Activated CD8-positive, alpha-beta memory T cell treated with anti-CD3 and anti-CD28 coated beads, Interleukin-2, amount 50 U/mL, for 1 hour (primary cell): Measurements from ENCODE around the gene CAPN2.

Experiments
- DNase-seq: peaks from one replicate; pipeline ENCODE4 v3.0.0-alpha.2; 2020; ENCODE audit errors: extremely low read depth

The CAPN2 gene

DNA sequence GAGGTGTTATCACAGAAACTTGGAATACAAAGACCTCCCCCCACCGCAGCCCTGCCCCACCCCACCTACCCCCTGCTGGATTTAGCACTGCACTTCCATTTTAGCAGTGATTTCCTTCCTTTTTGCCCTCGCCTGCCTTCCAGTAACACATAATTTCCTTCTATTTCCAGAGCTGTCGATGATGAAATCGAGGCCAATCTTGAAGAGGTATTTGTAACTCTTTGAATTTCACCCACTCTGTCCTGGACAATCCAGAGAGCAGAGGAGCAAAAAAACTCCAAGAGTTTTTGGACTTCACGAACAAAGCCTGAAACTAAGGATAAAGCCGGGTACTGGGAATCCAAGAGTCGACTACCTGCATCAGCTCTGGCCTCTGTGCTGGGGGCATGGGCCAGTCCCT, 49.1 kb downstream of the CAPN2 start:
- DNase-seq: no peak

DNA sequence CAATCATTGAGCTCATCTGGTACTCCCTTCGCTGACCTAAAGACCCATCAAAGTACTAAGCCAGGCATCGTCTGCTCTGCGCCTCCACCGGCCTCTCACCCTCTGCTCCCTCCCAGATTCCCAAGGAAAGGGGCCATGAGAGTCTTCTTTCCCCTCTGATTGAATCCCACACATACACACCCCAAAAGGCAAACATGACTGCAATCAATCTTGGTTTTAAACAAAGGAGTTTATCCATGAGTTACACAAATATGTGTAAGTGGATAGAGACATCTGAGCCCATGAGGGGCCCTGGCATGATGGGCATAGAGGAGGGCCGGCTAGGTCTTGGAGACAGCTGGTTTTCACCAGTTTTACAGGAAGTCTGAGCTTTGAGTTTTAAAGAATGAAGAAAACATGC, 50.9 kb downstream of the CAPN2 start:
- no peak for DNase-seq

- no peak for DNase-seq
These were observed 51.5 kb downstream of the CAPN2 start for GRCh38 chr1:223763881-223764280.

- no peak for DNase-seq
These were observed 52.8 kb downstream of the CAPN2 start for GRCh38 chr1:223765036-223765718.

GRCh38 chr1:223765719-223766340, 53.5 kb downstream of the CAPN2 start:
- DNase-seq: no peak

DNA sequence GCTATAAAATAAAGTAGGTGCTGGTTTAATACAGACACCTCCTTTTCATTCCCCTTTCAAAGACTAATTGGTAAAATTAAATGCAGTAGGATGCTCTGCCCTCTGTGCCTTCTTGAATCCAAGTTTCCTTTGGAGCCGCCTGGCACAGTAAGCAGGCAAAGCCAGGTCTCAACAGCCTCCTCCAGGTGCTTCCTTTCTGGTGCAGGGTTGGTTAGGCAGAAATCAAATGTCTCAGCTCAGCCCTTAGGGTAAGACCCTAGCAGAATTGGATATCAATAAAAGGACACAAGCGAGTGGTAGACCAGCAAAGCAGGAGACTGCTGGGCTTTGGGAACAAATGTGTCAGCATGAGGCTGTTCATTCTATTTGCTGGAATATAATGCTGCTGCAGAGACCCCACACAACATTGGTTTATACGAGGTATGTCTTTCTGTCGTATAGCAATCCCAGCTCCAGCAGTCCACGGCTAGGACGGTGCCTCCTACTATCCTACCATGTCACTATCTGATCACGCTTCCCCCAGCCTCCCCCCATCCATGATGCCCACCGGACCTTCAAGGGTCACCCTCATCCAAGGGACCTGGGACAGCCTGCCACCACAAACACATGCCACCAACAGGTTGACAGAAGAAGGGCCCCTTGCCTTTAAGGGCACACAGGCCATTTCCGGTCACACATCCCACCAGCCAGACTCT, 58.4 kb downstream of the CAPN2 start:
- no peak for DNase-seq

DNA sequence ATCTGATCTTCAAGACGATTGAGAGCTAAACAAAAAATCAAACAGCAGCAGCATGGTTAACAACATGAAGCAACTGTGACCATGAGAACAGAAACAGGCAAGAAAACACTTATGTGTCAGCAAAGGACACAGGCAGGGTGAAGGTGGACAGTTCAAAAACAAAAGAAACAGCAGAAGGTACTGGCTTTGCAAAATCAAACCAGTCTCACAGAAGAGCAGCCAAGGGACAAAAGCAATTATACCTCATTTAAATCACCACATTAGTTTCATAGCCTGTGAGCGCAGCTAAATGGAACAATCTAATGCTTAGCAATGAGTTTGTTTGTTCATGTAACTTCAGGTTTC, 59.1 kb downstream of the CAPN2 start:
- no peak for DNase-seq

DNA sequence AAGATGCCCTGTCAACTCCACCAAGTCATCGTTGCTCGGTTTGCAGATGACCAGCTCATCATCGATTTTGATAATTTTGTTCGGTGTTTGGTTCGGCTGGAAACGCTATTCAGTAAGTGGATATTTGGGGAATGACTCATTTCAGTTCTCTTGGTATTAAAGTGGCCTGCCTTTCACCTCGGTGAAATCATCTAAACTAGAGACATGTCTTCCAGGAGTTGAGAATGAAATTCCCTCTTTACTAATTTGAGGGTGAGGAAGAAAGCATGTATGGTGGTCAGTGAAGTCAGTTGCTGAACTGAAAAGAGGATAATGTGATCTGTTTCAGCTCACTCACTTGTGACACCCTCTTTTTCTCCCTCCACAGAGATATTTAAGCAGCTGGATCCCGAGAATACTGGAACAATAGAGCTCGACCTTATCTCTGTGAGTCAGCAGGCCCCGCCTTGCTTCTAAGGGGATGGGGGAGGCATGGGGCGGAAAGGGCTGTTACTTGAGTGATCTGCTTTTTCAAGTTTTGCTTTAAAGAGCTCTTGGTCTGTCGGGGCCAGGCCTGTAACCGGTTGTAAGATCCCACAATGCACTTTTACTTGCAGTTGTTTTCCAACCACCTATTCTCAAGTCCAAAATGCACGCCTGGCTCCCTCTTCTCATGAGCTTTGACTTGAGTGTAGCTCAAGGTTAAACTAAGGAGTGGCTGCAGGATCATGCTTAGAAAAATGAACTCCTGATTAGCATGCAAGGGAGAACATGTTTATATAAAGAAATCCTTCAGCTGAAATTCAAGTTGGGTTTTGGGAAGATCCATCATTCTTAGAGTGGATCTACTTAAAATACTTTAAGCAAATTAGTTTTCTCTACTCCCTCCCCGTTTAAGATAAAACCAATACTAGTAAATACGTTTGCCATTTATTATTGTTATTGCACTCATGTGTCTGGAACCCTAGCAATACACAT, 59.8 kb downstream of the CAPN2 start:
- no peak for DNase-seq

- DNase-seq: no peak
These were observed 60.4 kb downstream of the CAPN2 start for GRCh38 chr1:223772771-223773160.

DNA sequence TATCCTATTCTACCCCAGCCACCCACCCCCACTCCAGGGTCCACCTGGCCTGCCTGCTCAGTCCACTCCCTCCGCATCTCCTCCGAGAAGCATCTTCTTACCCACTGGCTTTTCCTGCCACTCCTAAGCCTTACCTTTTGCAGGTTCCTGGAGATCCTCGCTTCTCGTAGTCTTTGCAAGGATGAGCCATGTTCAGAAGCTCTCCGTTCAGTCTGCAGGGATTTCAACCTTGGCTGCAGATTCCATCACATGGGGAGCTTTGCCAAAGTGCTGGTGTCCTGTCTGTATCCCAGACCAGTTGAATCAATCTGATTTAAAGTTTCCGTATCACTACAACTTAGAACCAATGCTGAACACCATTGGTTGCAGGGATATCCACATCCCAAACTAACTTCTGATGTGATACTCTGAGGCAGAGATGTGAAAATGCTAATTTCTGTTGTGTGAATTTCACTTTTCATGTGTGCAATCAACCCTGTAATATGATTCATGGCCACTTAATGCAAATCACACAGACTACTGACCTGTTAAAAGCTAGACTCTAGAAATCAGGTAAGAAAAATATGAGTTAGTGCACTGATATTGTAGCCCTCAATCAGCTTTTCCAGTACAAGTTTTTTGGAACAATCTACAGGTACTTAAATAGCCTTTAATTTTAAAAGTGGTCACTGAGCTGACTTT, 61.9 kb downstream of the CAPN2 start:
- no peak for DNase-seq

DNA sequence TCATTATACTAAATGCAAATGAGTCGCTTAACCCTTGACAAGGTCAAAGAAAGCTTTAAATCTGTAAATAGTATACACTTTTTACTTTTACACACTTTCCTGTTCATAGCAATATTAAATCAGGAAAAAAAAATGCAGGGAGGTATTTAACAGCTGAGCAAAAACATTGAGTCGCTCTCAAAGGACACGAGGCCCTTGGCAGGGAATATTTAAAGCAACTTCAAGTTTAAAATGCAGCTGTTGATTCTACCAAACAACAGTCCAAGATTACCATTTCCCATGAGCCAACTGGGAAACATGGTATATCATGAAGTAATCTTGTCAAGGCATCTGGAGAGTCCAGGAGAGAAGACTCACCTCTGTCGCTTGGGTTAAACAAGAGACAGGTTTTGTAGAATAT, 62.7 kb downstream of the CAPN2 start:
- no peak for DNase-seq

DNA sequence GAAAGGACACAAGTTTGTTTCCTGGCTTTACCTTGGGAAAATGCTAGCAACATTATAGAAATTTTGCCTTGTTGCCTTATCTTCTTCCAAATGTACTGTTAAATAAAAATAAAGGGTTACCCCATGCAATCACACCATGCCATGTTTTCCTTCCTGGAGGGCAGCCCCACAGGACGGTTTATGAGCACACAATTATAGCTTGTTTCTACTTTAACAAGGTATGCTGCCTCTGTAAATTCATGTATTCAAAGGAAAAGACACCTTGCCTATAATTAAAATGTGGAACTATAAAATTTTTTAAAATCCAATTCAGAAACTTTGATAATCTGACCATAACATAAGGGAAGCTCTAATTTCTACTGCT, 63.4 kb downstream of the CAPN2 start:
- DNase-seq: no peak

- no peak for DNase-seq
These were observed 63.9 kb downstream of the CAPN2 start for GRCh38 chr1:223776075-223776814.

DNA sequence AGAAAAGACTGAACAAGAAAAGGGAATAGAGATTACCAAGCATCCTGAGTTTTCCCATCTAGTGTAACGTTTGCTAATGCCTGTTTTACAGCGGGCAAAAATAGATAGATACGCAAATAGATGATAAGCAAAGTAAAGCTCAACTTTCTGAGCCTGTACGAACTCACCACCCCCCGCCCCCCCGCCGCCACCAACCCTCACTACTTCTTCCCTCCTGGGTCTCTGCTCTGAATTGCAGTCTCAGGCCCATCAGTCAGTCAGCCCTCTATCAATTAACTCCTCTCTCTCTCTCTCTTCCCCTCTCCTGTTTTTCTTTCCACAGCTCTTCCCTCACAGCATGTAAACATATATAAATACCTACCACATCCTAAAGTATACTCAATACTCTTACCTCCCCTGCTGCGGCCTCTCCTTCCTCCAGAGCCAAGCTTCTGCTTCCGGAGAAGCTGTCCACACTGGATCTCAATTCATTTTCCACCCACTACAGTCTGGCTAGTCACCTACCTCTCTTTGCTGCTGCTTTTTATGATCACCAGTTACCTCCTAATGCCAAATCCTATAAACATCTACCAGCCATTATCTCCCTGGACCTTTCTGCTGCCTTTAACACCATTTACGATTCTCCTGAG, 64.6 kb downstream of the CAPN2 start:
- DNase-seq: no peak

DNA sequence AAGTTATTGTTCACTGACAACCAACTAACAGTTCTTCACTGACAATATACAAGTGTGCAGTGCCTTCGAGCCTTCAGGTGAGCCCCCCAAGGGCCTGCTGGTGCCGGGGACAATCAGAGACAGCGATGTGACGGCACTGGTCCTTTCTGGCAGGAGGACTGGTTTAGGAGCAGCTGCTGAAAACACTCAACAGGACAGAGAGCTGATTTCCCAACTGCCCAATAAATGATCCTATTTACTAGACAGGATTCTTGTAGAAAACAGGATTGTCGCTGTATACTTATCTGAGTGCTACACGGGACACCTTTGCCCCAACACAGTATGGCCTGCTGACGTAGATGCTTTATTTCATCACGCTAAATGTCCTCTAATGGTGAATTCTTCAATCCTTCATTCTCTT, 68.0 kb downstream of the CAPN2 start:
- DNase-seq: no peak

DNA sequence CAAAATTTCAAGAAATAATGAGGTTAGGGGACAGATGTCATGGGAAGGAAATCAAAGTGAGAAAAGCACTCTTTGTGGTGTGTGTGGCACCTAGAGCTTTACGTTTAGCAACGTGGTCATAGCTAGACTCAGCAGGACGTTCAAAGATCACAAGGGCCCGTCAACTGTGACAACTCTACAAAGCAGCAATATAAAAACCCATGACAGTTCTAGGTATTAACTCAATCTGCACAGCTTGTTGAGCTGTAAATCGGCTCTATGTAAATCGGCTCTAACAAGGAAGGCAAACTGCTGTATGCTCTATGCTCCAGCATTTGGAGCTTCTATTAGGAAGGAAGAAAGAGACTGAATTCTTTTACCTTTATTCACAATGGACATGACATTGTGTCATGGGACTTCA, 68.6 kb downstream of the CAPN2 start:
- DNase-seq: no peak

DNA sequence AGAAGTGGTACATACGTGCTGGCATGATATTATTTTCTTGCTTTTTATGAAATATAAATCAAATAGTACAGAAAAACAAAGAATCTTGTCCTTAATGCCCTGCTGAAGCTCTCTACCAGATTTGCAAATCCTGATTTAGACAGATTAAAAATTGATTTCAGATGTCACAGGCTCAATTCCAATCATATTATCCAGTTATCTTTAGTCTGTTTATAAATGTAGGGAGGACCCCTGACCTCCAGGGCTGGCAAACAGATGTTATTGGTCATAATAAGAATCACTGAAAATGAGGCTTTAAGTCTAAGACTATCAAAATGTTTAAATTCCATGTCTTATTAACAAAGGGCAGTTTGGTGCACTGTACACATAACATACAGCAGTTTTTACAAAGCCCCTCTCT, 71.3 kb downstream of the CAPN2 start:
- DNase-seq: no peak

- DNase-seq: no peak
These were observed 72.2 kb downstream of the CAPN2 start for GRCh38 chr1:223784541-223784940.

DNA sequence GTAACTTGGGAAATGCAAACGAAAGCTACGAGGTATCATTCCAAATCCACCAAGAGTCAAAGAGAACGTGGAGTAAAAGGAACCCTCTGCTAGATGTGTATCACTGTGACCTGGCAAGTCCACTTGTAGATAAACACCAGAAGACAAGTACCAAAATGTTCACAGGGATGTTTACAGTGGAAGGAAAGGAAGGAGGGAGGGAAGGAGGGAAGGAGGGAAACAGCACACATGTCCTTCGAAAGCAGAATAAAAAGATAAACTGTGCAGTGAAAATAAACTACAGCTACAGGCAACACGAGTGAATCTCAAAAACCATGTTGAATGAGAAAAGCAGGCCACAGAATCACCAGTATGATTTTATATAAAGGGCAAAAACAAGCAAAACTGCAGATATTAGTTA, 73.5 kb downstream of the CAPN2 start:
- no peak for DNase-seq

DNA sequence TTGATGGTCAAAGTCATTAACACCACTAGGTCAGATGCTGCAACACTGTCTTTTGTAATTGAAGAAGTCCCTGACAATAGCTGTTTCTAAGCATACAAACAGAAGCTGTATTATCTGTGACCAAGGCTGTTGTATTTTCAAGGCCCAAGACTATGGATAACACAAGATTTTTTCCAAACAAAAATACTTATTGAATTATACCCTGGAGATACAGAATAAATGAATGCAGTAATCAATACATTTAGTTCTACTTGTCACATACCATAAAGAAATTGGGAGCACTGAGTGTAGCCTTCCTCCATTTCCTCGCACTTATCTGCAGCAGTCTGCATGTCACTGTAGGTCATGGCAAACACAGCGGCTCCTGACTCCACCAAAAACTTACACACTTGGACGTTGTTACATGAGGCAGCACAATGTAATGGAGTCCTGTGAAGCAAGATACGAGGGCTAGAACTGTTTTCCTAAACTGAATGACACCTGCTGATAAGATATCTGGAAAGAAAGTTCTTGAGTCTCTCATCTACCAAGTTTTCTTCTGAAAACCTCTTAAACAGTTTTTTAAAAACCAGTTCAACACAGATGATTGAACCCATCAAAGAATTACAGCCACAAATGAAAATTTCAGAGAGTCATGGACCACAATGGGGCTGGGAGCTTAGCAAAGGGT, 76.5 kb downstream of the CAPN2 start:
- DNase-seq: no peak
